HEK293 (cell line): ENCODE measurements around the gene GALNT13.

ENCODE experiments used
- CTCF ChIA-PET: fragments of 350-600 bp; formaldehyde crosslinking; extraction: SDS; loops from one replicate; lab custom pipeline; 2021; ENCODE audit warnings: antibody characterized with exemption; lab: Yijun Ruan, JAX
- POLR2A ChIA-PET: fragments of 300-600 bp; formaldehyde crosslinking; extraction: SDS; loops from one replicate; lab custom pipeline; 2020; ENCODE audit warnings: antibody characterized with exemption, inconsistent platforms; lab: Yijun Ruan, JAX
- H3K27ac ChIP-seq: fragments of 200-500 bp; sonication (Bioruptor generic); 2 replicates; pipeline ENCODE4 v1.5.1; 2014; ENCODE audit warnings: low read depth, low read length, control low read depth, inconsistent platforms; ENCODE audit errors: extremely low read depth
- H3K36me3 ChIP-seq, 2 experiments: fragments of 200-500 bp in 1 of 2; sonication (Bioruptor generic) in 1 of 2; 1 replicate in 1 of 2; 2 replicates in 1 of 2; pipeline ENCODE4 v1.5.1; 2014 to 2017; ENCODE audit warnings: inconsistent platforms in 2 of 2, low read length in 2 of 2; ENCODE audit not compliant: control insufficient read depth in 2 of 2, insufficient read depth in 1 of 2
- H3K4me1 ChIP-seq: fragments of 200-500 bp; sonication (Bioruptor generic); 2 replicates; pipeline ENCODE4 v1.5.1; 2014; ENCODE audit warnings: mild to moderate bottlenecking, low read length, inconsistent platforms; ENCODE audit not compliant: control insufficient read depth, insufficient read depth
- H3K4me3 ChIP-seq: 2 replicates; pipeline ENCODE4 v1.5.1; 2011; ENCODE audit warnings: low read depth, mild to moderate bottlenecking, control low read depth, low read length, moderate library complexity
- H3K9me3 ChIP-seq: fragments of 200-500 bp; sonication (Bioruptor generic); 2 replicates; pipeline ENCODE4 v1.5.1; 2014; ENCODE audit warnings: low read depth, low read length, inconsistent platforms; ENCODE audit not compliant: control insufficient read depth, insufficient read depth
- GLI2 ChIP-seq: fragments of 450-650 bp; formaldehyde crosslinking; IDR thresholded peaks from 2 replicates; pipeline ENCODE4; 2017; ENCODE audit warnings: missing biosample characterization, missing genetic modification characterization, low read depth, borderline replicate concordance
- KLF8 ChIP-seq: fragments of 450-650 bp; formaldehyde crosslinking; IDR thresholded peaks from 2 replicates; pipeline ENCODE4 v1.5.1; 2016; ENCODE audit warnings: missing biosample characterization, missing genetic modification characterization
- MZF1 ChIP-seq: fragments of 450-650 bp; formaldehyde crosslinking; IDR thresholded peaks from 2 replicates; pipeline ENCODE4 v1.5.1; 2017; ENCODE audit warnings: missing biosample characterization, missing genetic modification characterization, borderline replicate concordance
- PRDM1 ChIP-seq: fragments of 450-650 bp; formaldehyde crosslinking; IDR thresholded peaks from 2 replicates; pipeline ENCODE4; 2016; ENCODE audit warnings: missing biosample characterization, missing genetic modification characterization
- REST ChIP-seq: fragments of 450-650 bp; formaldehyde crosslinking; IDR thresholded peaks from 2 replicates; pipeline ENCODE4 v1.5.1; 2016; ENCODE audit warnings: missing biosample characterization, missing genetic modification characterization
- SALL2 ChIP-seq: fragments of 450-650 bp; formaldehyde crosslinking; IDR thresholded peaks from 2 replicates; pipeline ENCODE4 v1.5.0; 2017; ENCODE audit warnings: missing biosample characterization, mild to moderate bottlenecking, missing genetic modification characterization, borderline replicate concordance
- TCF7L2 ChIP-seq: IDR thresholded peaks from 2 replicates; pipeline ENCODE4 v1.6.1; 2011; ENCODE audit warnings: low read depth, mild to moderate bottlenecking, inconsistent platforms, low read length, moderate library complexity, borderline replicate concordance
- WT1 ChIP-seq: fragments of 450-650 bp; formaldehyde crosslinking; IDR thresholded peaks from 2 replicates; pipeline ENCODE4 v1.5.1; 2016; ENCODE audit warnings: missing biosample characterization, missing genetic modification characterization
- ZNF10 ChIP-seq: fragments of 450-650 bp; formaldehyde crosslinking; IDR thresholded peaks from 2 replicates; pipeline ENCODE4 v1.5.1; 2017; ENCODE audit warnings: missing biosample characterization, missing genetic modification characterization
- ZNF121 ChIP-seq: fragments of 450-650 bp; formaldehyde crosslinking; IDR thresholded peaks from 2 replicates; pipeline ENCODE4 v1.5.1; 2016; ENCODE audit warnings: missing biosample characterization, missing genetic modification characterization
- ZNF138 ChIP-seq: fragments of 450-650 bp; formaldehyde crosslinking; IDR thresholded peaks from 2 replicates; pipeline ENCODE4 v1.5.1; 2016; ENCODE audit warnings: missing biosample characterization, missing genetic modification characterization, borderline replicate concordance
- ZNF169 ChIP-seq: fragments of 450-650 bp; formaldehyde crosslinking; IDR thresholded peaks from 2 replicates; pipeline ENCODE4 v1.5.1; 2016; ENCODE audit warnings: missing biosample characterization, missing genetic modification characterization
- ZNF211 ChIP-seq: fragments of 450-650 bp; formaldehyde crosslinking; IDR thresholded peaks from 2 replicates; pipeline ENCODE4 v1.5.1; 2016; ENCODE audit warnings: low read depth, missing biosample characterization, missing genetic modification characterization
- ZNF280C ChIP-seq: fragments of 450-650 bp; formaldehyde crosslinking; IDR thresholded peaks from 2 replicates; pipeline ENCODE4 v1.5.1; 2016; ENCODE audit warnings: missing biosample characterization, missing genetic modification characterization
- ZNF302 ChIP-seq: fragments of 450-650 bp; formaldehyde crosslinking; IDR thresholded peaks from 2 replicates; pipeline ENCODE4 v1.5.1; 2016; ENCODE audit warnings: missing biosample characterization, missing genetic modification characterization, low read depth
- ZNF416 ChIP-seq: fragments of 450-650 bp; formaldehyde crosslinking; IDR thresholded peaks from 2 replicates; pipeline ENCODE4 v1.5.1; 2016; ENCODE audit warnings: missing biosample characterization, missing genetic modification characterization
- ZNF473 ChIP-seq: fragments of 450-650 bp; formaldehyde crosslinking; IDR thresholded peaks from 2 replicates; pipeline ENCODE4 v1.5.1; 2017; ENCODE audit warnings: missing biosample characterization, missing genetic modification characterization
- ZNF510 ChIP-seq: fragments of 450-650 bp; formaldehyde crosslinking; IDR thresholded peaks from 2 replicates; pipeline ENCODE4 v1.5.1; 2018; ENCODE audit warnings: mild to moderate bottlenecking, missing genetic modification characterization, missing biosample characterization; ENCODE audit not compliant: insufficient replicate concordance
- ZNF521 ChIP-seq: fragments of 450-650 bp; formaldehyde crosslinking; IDR thresholded peaks from 2 replicates; pipeline ENCODE4 v1.5.1; 2017; ENCODE audit warnings: missing biosample characterization, mild to moderate bottlenecking, missing genetic modification characterization
- ZNF596 ChIP-seq: fragments of 450-650 bp; IDR thresholded peaks from 2 replicates; pipeline ENCODE4 v1.5.0; 2018; ENCODE audit warnings: missing biosample characterization, mild to moderate bottlenecking, missing genetic modification characterization, moderate library complexity
- ZNF660 ChIP-seq: fragments of 450-650 bp; IDR thresholded peaks from 2 replicates; pipeline ENCODE4 v1.5.1; 2018; ENCODE audit warnings: missing biosample characterization, mild to moderate bottlenecking, missing genetic modification characterization
- ZNF704 ChIP-seq: fragments of 450-650 bp; formaldehyde crosslinking; IDR thresholded peaks from 2 replicates; pipeline ENCODE4 v1.5.1; 2016; ENCODE audit warnings: missing biosample characterization, missing genetic modification characterization
- ZSCAN16 ChIP-seq: fragments of 450-650 bp; formaldehyde crosslinking; IDR thresholded peaks from 2 replicates; pipeline ENCODE4 v1.5.1; 2016; ENCODE audit warnings: missing biosample characterization, missing genetic modification characterization
- TF ChIP-seq, protein P1 (sequence below): fragments of 450-650 bp; formaldehyde crosslinking; IDR thresholded peaks from 2 replicates; pipeline ENCODE4 v1.5.1; 2016; ENCODE audit warnings: missing biosample characterization, missing genetic modification characterization
- TF ChIP-seq, protein P2 (sequence below): fragments of 450-650 bp; formaldehyde crosslinking; IDR thresholded peaks from 2 replicates; pipeline ENCODE4 v1.5.1; 2017; ENCODE audit warnings: missing biosample characterization, missing genetic modification characterization

GALNT13 gene

GRCh38 chr2:154293864-154294263 is 422.1 kb downstream of the GALNT13 start (continued):
- TF ChIP-seq ZNF211 (tag by site-specific recombination) (no peak), PRDM1 (tag by site-specific recombination) (no peak), ZNF280C (tag by site-specific recombination) (no peak), SALL2 (tag by site-specific recombination) (no peak), KLF8 (tag by site-specific recombination) (no peak), ZNF704 (tag by site-specific recombination) (no peak), ZNF169 (tag by site-specific recombination) (no peak), ZNF138 (tag by site-specific recombination) (no peak), ZNF521 (tag by site-specific recombination) (no peak)
- TF ChIP-seq, protein P1, sequence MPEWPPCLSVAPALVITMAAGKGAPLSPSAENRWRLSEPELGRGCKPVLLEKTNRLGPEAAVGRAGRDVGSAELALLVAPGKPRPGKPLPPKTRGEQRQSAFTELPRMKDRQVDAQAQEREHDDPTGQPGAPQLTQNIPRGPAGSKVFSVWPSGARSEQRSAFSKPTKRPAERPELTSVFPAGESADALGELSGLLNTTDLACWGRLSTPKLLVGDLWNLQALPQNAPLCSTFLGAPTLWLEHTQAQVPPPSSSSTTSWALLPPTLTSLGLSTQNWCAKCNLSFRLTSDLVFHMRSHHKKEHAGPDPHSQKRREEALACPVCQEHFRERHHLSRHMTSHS (tag by site-specific recombination), result no peak
- TF ChIP-seq, all 188 proteins: peak for 0

DNA sequence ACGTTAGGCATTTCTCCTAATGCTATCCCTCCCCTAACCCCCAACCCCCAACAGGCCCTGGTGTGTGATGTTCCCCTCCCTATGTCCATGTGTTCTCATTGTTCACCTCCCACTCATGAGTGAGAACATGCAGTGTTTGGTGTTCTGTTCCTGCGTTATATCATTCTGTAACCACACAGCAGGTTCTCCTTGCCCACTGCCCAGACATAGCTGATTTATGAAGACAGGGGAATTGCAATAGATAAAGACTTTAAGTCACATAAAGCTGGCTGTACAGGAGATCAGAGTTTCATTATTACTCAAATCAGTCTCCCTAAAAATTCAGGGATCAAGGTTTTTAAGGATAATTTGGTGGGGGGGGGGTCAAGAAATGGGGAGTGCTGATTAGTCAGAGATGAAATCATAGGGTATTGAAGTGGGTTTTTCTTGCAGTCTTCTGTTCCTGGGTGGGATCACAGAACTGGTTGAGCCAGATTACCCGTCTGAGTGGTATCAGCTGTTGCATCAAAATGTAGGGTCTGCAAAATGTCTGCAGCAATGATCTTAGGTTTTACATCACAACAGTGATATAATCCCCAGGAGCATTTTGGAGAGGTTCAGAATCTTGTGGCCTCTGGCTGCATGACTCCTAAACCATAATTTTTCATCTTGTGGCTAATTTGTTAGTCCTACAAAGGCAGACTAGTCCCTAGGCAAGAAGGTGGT is 434.7 kb downstream of the GALNT13 start:
- CTCF ChIA-PET, result no interaction called here
- POLR2A ChIA-PET, result no interaction called here
- H3K4me3 ChIP-seq, result no peak overlapping the region
- H3K4me1 ChIP-seq, result no peaks in the 10 kb centered on the region
- H3K27ac ChIP-seq, result no peak overlapping the region
- no peaks in the 10 kb centered on the region for H3K9me3 ChIP-seq
- H3K36me3 ChIP-seq, result no peaks in the 10 kb centered on the region
- no peak for TF ChIP-seq ZNF473
- TF ChIP-seq WT1 (tag by site-specific recombination), result no peak
- TF ChIP-seq ZNF416, result no peak
- TF ChIP-seq MZF1, result no peak
- no peak for TF ChIP-seq ZNF302 (tag by site-specific recombination)
- TF ChIP-seq ZNF10 (tag by site-specific recombination), result no peak
- no peak for TF ChIP-seq REST (tag by site-specific recombination)
- TF ChIP-seq ZNF510, result no peak
- no peak for TF ChIP-seq ZNF596 (tag by site-specific recombination)
- no peak for TF ChIP-seq ZNF660 (tag by site-specific recombination)
- TF ChIP-seq, protein P2, sequence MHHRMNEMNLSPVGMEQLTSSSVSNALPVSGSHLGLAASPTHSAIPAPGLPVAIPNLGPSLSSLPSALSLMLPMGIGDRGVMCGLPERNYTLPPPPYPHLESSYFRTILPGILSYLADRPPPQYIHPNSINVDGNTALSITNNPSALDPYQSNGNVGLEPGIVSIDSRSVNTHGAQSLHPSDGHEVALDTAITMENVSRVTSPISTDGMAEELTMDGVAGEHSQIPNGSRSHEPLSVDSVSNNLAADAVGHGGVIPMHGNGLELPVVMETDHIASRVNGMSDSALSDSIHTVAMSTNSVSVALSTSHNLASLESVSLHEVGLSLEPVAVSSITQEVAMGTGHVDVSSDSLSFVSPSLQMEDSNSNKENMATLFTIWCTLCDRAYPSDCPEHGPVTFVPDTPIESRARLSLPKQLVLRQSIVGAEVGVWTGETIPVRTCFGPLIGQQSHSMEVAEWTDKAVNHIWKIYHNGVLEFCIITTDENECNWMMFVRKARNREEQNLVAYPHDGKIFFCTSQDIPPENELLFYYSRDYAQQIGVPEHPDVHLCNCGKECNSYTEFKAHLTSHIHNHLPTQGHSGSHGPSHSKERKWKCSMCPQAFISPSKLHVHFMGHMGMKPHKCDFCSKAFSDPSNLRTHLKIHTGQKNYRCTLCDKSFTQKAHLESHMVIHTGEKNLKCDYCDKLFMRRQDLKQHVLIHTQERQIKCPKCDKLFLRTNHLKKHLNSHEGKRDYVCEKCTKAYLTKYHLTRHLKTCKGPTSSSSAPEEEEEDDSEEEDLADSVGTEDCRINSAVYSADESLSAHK (tag by site-specific recombination), result no peak
- no peak for TF ChIP-seq GLI2
- no peak for TF ChIP-seq TCF7L2
- TF ChIP-seq ZSCAN16 (tag by site-specific recombination), result no peak
- TF ChIP-seq ZNF121, result no peak
